Type B pancreatic cell (in vitro differentiated cells): ENCODE measurements around the gene AFF1. TPM values are rescaled to one million over a fixed set of nuclear protein-coding genes. Genes with fewer than 3 reads are reported as not detected.

Experiments used
- DNase-seq: peaks from one replicate; pipeline ENCODE4 v3.0.0; 2021; ENCODE audit warnings: mixed read lengths; ENCODE audit not compliant: unreplicated experiment; ENCODE audit errors: extremely low spot score
- H3K27ac Mint-ChIP-seq: 2 replicates; pipeline ENCODE4 v1.8.0; 2021; ENCODE audit warnings: mild to moderate bottlenecking, mixed read lengths
- H3K27me3 Mint-ChIP-seq: 2 replicates; pipeline ENCODE4 v1.8.0; 2021; ENCODE audit warnings: mixed read lengths
- H3K36me3 Mint-ChIP-seq: 2 replicates; pipeline ENCODE4 v1.8.0; 2021; ENCODE audit warnings: mixed read lengths
- H3K4me1 Mint-ChIP-seq: one replicate; pipeline ENCODE4 v1.8.0; 2021; ENCODE audit warnings: mixed read lengths; ENCODE audit not compliant: unreplicated experiment
- H3K4me3 Mint-ChIP-seq: 2 replicates; pipeline ENCODE4 v1.8.0; 2021; ENCODE audit warnings: mild to moderate bottlenecking, mixed read lengths
- H3K9me3 Mint-ChIP-seq: 2 replicates; pipeline ENCODE4 v1.8.0; 2021; ENCODE audit warnings: mixed read lengths
- total RNA-seq: library from RNA; stranded (reverse); gene quantifications from 2 replicates; pipeline ENCODE4 v1.2.1, GENCODE V29; 2021; ENCODE audit warnings: low replicate concordance
- TF ChIP-seq, protein P1 (sequence below): fragments of 200-600 bp; sonication (generic); conservative IDR thresholded peaks from 2 replicates; pipeline ENCODE4 v1.5.0; 2021; ENCODE audit warnings: antibody characterized with exemption, mild to moderate bottlenecking

Gene AFF1
- total RNA-seq, 1 donor from 2014 or later: 39.7 TPM

DNA sequence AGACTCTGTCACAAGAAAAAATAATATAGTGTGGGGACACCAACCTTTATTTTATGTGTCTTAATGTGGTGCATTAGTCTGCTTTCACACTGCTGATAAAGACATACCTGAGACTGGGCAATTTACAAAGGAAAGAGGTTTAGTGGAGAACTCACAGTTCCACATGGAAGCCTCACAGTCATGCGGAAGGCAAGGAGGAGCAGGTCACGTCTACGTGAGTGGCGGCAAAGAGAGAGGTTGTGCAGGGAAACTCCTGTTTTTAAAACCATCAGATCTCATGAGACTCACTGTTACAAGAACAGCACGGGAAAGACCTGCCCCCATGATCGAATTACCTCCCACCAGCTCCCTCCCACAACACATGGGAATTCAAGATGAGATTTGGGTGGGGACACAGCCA, 130.2 kb downstream of the AFF1 start:
- peaks cover 22% of the 10 kb centered on the region for H3K36me3 Mint-ChIP-seq
- H3K4me1 Mint-ChIP-seq: peaks cover 19% of the 10 kb centered on the region
- no peaks in the 10 kb centered on the region for H3K27me3 Mint-ChIP-seq
- H3K4me3 Mint-ChIP-seq: no peak overlapping the region
- no peak overlapping the region for H3K27ac Mint-ChIP-seq
- H3K9me3 Mint-ChIP-seq: no peaks in the 10 kb centered on the region
- no peak for DNase-seq
- TF ChIP-seq, protein P1, sequence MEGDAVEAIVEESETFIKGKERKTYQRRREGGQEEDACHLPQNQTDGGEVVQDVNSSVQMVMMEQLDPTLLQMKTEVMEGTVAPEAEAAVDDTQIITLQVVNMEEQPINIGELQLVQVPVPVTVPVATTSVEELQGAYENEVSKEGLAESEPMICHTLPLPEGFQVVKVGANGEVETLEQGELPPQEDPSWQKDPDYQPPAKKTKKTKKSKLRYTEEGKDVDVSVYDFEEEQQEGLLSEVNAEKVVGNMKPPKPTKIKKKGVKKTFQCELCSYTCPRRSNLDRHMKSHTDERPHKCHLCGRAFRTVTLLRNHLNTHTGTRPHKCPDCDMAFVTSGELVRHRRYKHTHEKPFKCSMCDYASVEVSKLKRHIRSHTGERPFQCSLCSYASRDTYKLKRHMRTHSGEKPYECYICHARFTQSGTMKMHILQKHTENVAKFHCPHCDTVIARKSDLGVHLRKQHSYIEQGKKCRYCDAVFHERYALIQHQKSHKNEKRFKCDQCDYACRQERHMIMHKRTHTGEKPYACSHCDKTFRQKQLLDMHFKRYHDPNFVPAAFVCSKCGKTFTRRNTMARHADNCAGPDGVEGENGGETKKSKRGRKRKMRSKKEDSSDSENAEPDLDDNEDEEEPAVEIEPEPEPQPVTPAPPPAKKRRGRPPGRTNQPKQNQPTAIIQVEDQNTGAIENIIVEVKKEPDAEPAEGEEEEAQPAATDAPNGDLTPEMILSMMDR: no peak

DNA sequence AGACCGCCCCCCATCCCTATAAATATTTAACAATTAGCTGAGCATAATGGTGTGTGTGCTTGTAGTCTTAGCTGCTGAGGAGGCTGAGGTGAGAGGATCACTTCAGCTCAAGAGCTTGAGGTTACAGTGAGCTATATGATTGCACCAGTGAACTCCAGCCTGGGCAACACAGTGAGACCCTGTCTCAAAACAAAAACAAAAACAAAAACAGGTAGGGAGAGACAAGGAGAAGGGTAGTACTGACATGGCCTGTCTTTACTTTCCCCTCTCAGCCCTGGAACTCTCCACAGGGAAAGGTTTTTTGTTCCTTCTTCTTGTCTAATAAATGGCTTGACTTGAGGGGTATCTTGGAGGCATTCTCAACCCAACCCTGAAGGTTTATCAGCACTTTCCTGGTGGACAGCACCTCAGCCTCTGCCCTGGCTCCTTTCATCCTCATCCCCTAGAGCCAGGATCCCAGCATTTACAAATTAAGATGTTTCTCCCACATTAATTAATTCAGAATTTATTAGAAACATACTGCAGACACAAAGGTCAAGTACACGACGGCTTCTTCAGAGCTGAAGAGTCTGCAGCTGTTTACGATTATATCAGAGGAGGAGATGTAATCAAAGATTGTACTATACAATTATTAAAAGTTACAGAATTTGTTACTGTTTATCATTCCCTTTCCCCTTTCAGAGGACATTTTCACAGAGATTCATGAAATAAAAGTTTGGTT, 131.8 kb downstream of the AFF1 start:
- DNase-seq: no peak
- Mint-ChIP-seq H3K4me1 (peaks cover 24% of the 10 kb centered on the region), H3K9me3 (no peaks in the 10 kb centered on the region), H3K4me3 (peak overlapping the region; percentile 7), H3K36me3 (peaks cover 15% of the 10 kb centered on the region), H3K27ac (no peak overlapping the region), H3K27me3 (no peaks in the 10 kb centered on the region)
- TF ChIP-seq, protein P1: no peak

DNA sequence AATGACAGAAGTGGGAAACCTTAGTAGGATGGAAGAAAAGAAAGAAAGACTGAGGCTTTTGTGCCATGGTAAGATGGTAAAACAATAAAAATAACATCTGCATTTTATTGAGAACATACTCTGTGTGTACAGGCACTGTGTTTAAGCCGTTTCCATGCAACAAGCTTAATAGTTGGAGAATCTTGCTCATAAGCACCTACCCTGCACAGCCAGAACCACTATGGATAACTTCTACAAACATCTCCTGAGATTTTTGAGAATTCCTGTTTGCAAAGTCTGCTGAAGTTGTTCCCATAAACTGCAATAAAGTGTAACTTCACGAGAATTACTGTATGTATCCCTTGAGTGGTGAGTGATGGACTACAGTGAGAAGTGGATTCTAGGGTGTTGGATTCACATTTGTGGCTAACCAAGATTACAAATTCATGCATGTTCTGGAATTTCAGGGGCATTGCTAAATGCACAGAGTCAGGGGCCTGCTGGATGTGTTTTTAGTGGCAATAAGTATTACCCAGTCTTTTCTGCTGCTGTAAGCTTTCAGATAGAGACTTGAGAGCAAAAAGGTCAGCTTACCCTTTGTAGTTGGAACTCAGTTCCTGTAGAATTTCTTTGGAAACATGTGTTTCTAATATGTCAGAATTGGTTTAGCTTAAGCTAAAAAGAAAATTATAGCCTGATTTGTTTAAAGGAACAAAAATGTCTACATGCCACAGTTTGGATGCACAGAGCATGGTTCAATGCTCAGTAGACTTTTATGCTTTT, 132.5 kb downstream of the AFF1 start:
- Mint-ChIP-seq H3K4me3 (peak overlapping the region; percentile 7), H3K36me3 (peaks cover 16% of the 10 kb centered on the region), H3K27me3 (no peaks in the 10 kb centered on the region), H3K9me3 (no peaks in the 10 kb centered on the region), H3K4me1 (peaks cover 27% of the 10 kb centered on the region), H3K27ac (no peak overlapping the region)
- no peak for DNase-seq
- TF ChIP-seq, protein P1: no peak

DNA sequence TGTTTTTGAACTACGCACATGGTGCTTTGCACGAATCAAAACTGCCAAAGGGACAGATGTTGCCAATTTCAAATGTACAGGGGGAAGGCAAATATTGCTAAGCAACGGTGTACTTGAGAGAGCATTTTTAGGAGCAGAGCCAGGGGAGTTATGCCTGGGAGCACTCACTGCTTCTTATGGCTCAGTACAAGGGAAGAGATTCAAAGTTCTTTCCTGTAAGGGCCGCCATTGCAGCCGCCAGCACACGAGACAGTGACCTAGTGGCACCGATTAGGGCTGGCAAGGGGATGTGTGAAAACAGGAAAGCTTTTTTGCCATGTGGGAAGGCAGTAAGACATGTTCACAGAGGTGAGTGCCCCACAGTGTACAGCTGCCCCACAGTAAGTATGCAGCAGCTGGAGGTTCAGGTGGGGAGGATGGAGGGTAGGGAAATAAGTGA, 133.8 kb downstream of the AFF1 start:
- TF ChIP-seq, protein P1: no peak
- no peaks in the 10 kb centered on the region for H3K9me3 Mint-ChIP-seq
- H3K4me1 Mint-ChIP-seq: peaks cover 38% of the 10 kb centered on the region
- DNase-seq: no peak
- H3K36me3 Mint-ChIP-seq: peaks cover 13% of the 10 kb centered on the region
- no peaks in the 10 kb centered on the region for H3K27me3 Mint-ChIP-seq
- peak overlapping the region; percentile 7 for H3K27ac Mint-ChIP-seq
- H3K4me3 Mint-ChIP-seq: peak overlapping the region; percentile 19

DNA sequence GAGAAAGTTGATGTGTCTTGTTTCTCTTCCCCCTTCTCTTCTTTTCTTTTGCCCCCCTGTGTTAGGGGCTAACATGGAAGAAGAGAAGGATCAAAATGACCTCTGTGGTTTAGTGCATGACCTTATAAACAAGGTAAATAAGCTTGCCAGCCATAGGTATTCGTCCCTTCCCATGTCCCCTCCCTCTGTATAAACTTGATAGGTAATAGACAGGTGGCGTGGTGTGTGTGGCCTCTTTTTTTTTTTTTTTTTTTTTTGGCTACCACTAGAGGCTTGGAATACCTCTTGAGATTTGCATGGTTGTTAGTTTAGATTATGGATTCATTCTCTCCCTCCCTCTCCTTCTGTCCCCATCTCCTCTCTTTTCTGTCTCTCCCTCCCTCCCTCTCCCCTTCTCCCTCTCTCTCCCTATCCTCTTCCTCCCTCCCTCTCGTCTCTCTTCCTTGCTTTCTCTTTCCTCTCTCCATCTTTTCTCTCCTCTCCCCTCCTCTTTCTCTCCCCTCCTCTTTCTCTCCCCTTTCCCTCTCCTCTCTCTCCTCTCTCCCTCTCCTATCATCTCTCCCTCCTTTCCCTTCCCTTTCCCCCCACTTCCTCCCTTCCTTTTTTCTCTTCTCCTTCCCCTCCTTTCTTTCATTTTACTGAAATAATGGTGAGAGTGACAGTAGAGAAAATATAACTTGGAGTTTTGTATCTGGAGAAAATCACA, 134.4 kb downstream of the AFF1 start:
- Mint-ChIP-seq H3K4me1 (peaks cover 44% of the 10 kb centered on the region), H3K4me3 (no peak overlapping the region), H3K9me3 (no peaks in the 10 kb centered on the region), H3K36me3 (peaks cover 9% of the 10 kb centered on the region), H3K27me3 (no peaks in the 10 kb centered on the region), H3K27ac (no peak overlapping the region)
- DNase-seq: no peak
- TF ChIP-seq, protein P1: no peak
